Fibroblast of the aortic adventitia (primary cell): ENCODE data around the gene PALLD. TPM values are rescaled to one million over a fixed set of nuclear protein-coding genes. Genes with fewer than 3 reads are reported as not detected.

ENCODE experiments used
- DNase-seq: peaks from one replicate; pipeline ENCODE4 v3.0.0-alpha.2; 2010; ENCODE audit warnings: low read depth
- H3K4me3 ChIP-seq: 2 replicates; pipeline ENCODE4 v1.5.1; 2011; ENCODE audit warnings: low read depth, mild to moderate bottlenecking, control low read depth, low read length, moderate library complexity
- CTCF ChIP-seq: IDR thresholded peaks from 2 replicates; pipeline ENCODE4 v1.5.1; 2011; ENCODE audit warnings: mild to moderate bottlenecking, low read length, control low read depth, inconsistent platforms; ENCODE audit not compliant: insufficient read depth
- total RNA-seq: library from RNA; depleted of rRNA; stranded (reverse); fragments of >200 nt; gene quantifications from 2 replicates; pipeline ENCODE4 v1.2.3, GENCODE V29; 2012; ENCODE audit warnings: low replicate concordance

PALLD gene
- total RNA-seq, 1 donor: 52.1 TPM

- no peak for DNase-seq
- no peak for TF ChIP-seq CTCF
- H3K4me3 ChIP-seq: no peak overlapping the region
Observed at GRCh38 chr4:168841000-168841671, 344.3 kb downstream of the PALLD start.

GRCh38 chr4:168841672-168842019, 344.8 kb downstream of the PALLD start:
- no peak for DNase-seq
- H3K4me3 ChIP-seq: no peak overlapping the region
- TF ChIP-seq CTCF: no peak

GRCh38 chr4:168842186-168842585, 345.3 kb downstream of the PALLD start:
- H3K4me3 ChIP-seq: no peak overlapping the region
- no peak for TF ChIP-seq CTCF
- no peak for DNase-seq

GRCh38 chr4:168843635-168844034, 346.8 kb downstream of the PALLD start:
- no peak for DNase-seq
- TF ChIP-seq CTCF: no peak
- H3K4me3 ChIP-seq: no peak overlapping the region

- H3K4me3 ChIP-seq: no peak overlapping the region
- peak; percentile 33 for DNase-seq
- TF ChIP-seq CTCF: no peak
Observed at GRCh38 chr4:168844353-168845049, 347.6 kb downstream of the PALLD start.

GRCh38 chr4:168845897-168846296, 349.0 kb downstream of the PALLD start:
- no peak overlapping the region for H3K4me3 ChIP-seq
- no peak for TF ChIP-seq CTCF
- DNase-seq: no peak

GRCh38 chr4:168846414-168846813, 349.6 kb downstream of the PALLD start:
- no peak for TF ChIP-seq CTCF
- no peak overlapping the region for H3K4me3 ChIP-seq
- no peak for DNase-seq
